Activated T-helper 2 cell treated with anti-CD3 and anti-CD28 coated beads, Interferon-gamma antibody, Interleukin-2, Interleukin-4, amounts not matched to agents 10 μg/mL and 5 μg/mL and 100 μg/mL, durations not matched to agents 14 hours and 24 hours and 36 hours (primary cell): ENCODE results near the gene ZFHX2. TPM values are rescaled to one million over a fixed set of nuclear protein-coding genes. Genes with fewer than 3 reads are reported as not detected.

ENCODE experiments used
- DNase-seq: peaks from one replicate; pipeline ENCODE4 v3.0.0; 2021; ENCODE audit warnings: low spot score
- H3K27ac Mint-ChIP-seq: one replicate; pipeline ENCODE4 v1.8.0; 2021; ENCODE audit warnings: mixed read lengths
- H3K27me3 Mint-ChIP-seq: one replicate; pipeline ENCODE4 v1.8.0; 2021; ENCODE audit warnings: low read depth, mixed read lengths
- H3K36me3 Mint-ChIP-seq: one replicate; pipeline ENCODE4 v1.8.0; 2021; ENCODE audit warnings: low read depth, mixed read lengths
- H3K4me1 Mint-ChIP-seq: one replicate; pipeline ENCODE4 v1.8.0; 2021; ENCODE audit warnings: low read depth, mixed read lengths
- H3K4me3 Mint-ChIP-seq: one replicate; pipeline ENCODE4 v1.8.0; 2021; ENCODE audit warnings: low read depth, mild to moderate bottlenecking, moderate library complexity, mixed read lengths
- H3K9me3 Mint-ChIP-seq: one replicate; pipeline ENCODE4 v1.8.0; 2021; ENCODE audit warnings: mixed read lengths
- intact Hi-C: fragments of 100-400 bp; cut with micrococcal nuclease; formaldehyde crosslinking; loops from one replicate; pipeline ENCODE4 v1.15.1; 2023
- total RNA-seq: library from RNA; stranded (reverse); gene quantifications from 2 replicates; pipeline ENCODE4 v1.2.3, GENCODE V29; 2022

ZFHX2 gene
- total RNA-seq, 1 donor from 2014 or later: 2.5 TPM

GRCh38 chr14:23580152-23580926, 28.8 kb upstream of the ZFHX2 start:
- DNase-seq: no peak
- Mint-ChIP-seq H3K4me1 (peaks cover 7% of the 10 kb centered on the region), H3K27ac (no peak overlapping the region), H3K27me3 (peaks cover 28% of the 10 kb centered on the region), H3K9me3 (no peaks in the 10 kb centered on the region), H3K36me3 (peaks cover 4% of the 10 kb centered on the region), H3K4me3 (no peak overlapping the region)
- intact Hi-C loops: no loop called here

GRCh38 chr14:23579739-23580138, 28.2 kb upstream of the ZFHX2 start:
- intact Hi-C loops: no loop called here
- DNase-seq: no peak
- H3K36me3 Mint-ChIP-seq: peaks cover 4% of the 10 kb centered on the region

DNA sequence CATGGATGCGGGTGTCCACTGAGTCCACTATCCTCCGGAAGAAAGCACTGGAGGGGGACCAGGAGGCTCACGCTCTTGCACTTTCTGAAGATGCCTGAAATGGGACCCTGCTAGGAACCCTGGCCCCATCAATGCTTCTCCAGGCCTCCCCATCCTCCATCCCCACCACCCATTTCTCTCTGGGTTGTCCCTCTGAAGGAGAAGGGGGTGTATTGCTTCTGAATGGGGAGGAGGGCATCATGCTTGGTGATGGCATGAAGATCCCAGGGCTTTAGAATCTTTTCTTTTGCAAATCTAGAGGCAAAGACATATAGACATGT, 27.7 kb upstream of the ZFHX2 start:
- Mint-ChIP-seq H3K4me1 (peaks cover 7% of the 10 kb centered on the region), H3K4me3 (no peak overlapping the region), H3K9me3 (no peaks in the 10 kb centered on the region), H3K27ac (no peak overlapping the region), H3K27me3 (peaks cover 36% of the 10 kb centered on the region), H3K36me3 (peaks cover 4% of the 10 kb centered on the region)
- no peak for DNase-seq
- intact Hi-C loops: no loop called here

More at GRCh38 chr14:23579739-23580138, 28.2 kb upstream of the ZFHX2 start:
- Mint-ChIP-seq H3K9me3 (no peaks in the 10 kb centered on the region), H3K4me1 (peaks cover 7% of the 10 kb centered on the region), H3K27ac (no peak overlapping the region), H3K27me3 (peaks cover 34% of the 10 kb centered on the region), H3K4me3 (no peak overlapping the region)

- peaks cover 33% of the 10 kb centered on the region for H3K27me3 Mint-ChIP-seq
- H3K4me3 Mint-ChIP-seq: no peak within 1 kb of the TSS
Measured at GRCh38 chr14:23578560-23579310, 27.2 kb upstream of the ZFHX2 start, which contains the start of gene JPH4. TSS of gene JPH4 (minus strand) at chr14:23578790. CDS start at chr14:23577453, 1,337 bp downstream.

GRCh38 chr14:23577710-23578392, 26.3 kb upstream of the ZFHX2 start:
- Mint-ChIP-seq H3K27ac (no peak overlapping the region), H3K4me3 (no peak overlapping the region), H3K9me3 (no peaks in the 10 kb centered on the region), H3K4me1 (peaks cover 9% of the 10 kb centered on the region), H3K27me3 (peaks cover 35% of the 10 kb centered on the region), H3K36me3 (peaks cover 4% of the 10 kb centered on the region)
- DNase-seq: no peak
- intact Hi-C loops: no loop called here

More at GRCh38 chr14:23578560-23579310, 27.2 kb upstream of the ZFHX2 start, which contains the start of gene JPH4:
- intact Hi-C loops: no loop called here
- peaks cover 4% of the 10 kb centered on the region for H3K36me3 Mint-ChIP-seq
- no peak for DNase-seq
- H3K4me1 Mint-ChIP-seq: peaks cover 7% of the 10 kb centered on the region
- H3K9me3 Mint-ChIP-seq: no peaks in the 10 kb centered on the region
- no peak within 1 kb of the TSS for H3K27ac Mint-ChIP-seq

GRCh38 chr14:23577004-23577681, 25.6 kb upstream of the ZFHX2 start:
- Mint-ChIP-seq H3K9me3 (no peaks in the 10 kb centered on the region), H3K36me3 (peaks cover 4% of the 10 kb centered on the region), H3K27me3 (peaks cover 39% of the 10 kb centered on the region), H3K4me1 (peaks cover 14% of the 10 kb centered on the region), H3K27ac (no peak overlapping the region), H3K4me3 (peak overlapping the region; percentile 7)
- intact Hi-C loops: no loop called here
- no peak for DNase-seq

GRCh38 chr14:23573384-23574015, 21.9 kb upstream of the ZFHX2 start:
- no peak for DNase-seq
- Mint-ChIP-seq H3K27ac (no peak overlapping the region), H3K4me1 (peaks cover 16% of the 10 kb centered on the region), H3K9me3 (no peaks in the 10 kb centered on the region), H3K4me3 (no peak overlapping the region), H3K27me3 (peaks cover 30% of the 10 kb centered on the region), H3K36me3 (peaks cover 4% of the 10 kb centered on the region)
- intact Hi-C loops: no loop called here

DNA sequence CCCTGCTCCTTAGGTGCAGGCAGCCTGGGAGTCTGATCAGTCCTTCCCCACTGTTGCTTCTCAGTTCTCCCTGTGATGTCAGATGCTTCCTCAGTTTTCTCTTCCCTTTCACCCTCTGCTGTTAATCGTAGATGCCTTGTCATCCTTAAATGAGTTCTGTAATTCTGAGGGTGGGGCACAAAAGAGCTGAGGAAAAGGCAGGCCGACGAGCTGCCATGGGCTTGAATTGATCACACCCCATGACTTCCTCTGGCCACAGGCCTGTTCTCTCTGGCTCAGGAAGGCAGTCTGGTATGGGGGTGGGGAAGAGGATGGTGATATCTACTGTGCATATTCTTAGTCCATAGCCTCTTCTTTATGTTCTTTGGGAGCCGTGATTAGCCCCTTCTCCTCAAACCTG, 21.3 kb upstream of the ZFHX2 start:
- Mint-ChIP-seq H3K27ac (no peak overlapping the region), H3K9me3 (no peaks in the 10 kb centered on the region), H3K36me3 (peaks cover 4% of the 10 kb centered on the region), H3K27me3 (peaks cover 27% of the 10 kb centered on the region), H3K4me1 (peaks cover 23% of the 10 kb centered on the region), H3K4me3 (no peak overlapping the region)
- intact Hi-C loops: no loop called here
- DNase-seq: no peak

- intact Hi-C loops: no loop called here
- no peak overlapping the region for H3K4me3 Mint-ChIP-seq
- peaks cover 27% of the 10 kb centered on the region for H3K27me3 Mint-ChIP-seq
- no peaks in the 10 kb centered on the region for H3K9me3 Mint-ChIP-seq
- no peak overlapping the region for H3K27ac Mint-ChIP-seq
- peaks cover 5% of the 10 kb centered on the region for H3K36me3 Mint-ChIP-seq
- no peak for DNase-seq
- peaks cover 23% of the 10 kb centered on the region for H3K4me1 Mint-ChIP-seq
Measured at GRCh38 chr14:23572524-23572828, 20.9 kb upstream of the ZFHX2 start.

GRCh38 chr14:23571701-23572523, 20.3 kb upstream of the ZFHX2 start:
- no peak overlapping the region for H3K4me3 Mint-ChIP-seq
- peaks cover 6% of the 10 kb centered on the region for H3K36me3 Mint-ChIP-seq
- no peak for DNase-seq
- peaks cover 27% of the 10 kb centered on the region for H3K27me3 Mint-ChIP-seq
- no peak overlapping the region for H3K27ac Mint-ChIP-seq
- H3K9me3 Mint-ChIP-seq: no peaks in the 10 kb centered on the region
- intact Hi-C loops: no loop called here
- peaks cover 23% of the 10 kb centered on the region for H3K4me1 Mint-ChIP-seq

DNA sequence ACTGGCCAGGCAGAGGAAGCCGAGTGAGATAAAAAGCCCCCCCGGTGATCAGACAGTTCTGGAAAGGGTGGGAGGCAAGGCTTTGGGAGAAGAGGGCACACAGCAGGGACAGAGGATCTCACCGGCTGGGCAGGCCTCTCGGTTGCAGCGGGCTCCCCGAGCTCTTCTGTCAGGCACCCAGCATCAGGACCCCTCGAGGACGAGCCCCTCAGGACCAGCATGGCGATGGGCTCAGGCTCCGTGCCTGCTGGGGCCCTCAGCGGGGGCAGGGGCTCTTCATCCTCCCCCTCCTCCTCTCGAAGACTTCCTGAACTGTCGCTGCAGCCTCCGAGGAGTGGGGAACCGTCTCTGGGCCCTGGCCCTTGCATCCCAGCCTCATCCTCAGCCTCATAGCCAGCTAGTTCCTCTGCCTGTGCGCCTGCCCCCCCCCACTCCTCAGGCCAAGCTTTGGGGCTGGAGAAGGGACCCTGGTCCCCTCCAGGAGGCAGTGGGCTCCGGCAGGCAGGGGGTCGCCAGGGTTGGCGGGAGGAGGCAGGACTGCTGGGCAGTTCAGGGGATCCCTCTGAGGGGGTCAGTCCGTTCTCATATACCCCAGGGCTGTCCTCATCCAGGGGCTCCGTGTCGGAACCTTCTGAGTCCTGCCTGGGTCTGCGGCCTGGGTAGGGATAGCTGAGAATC, 19.4 kb upstream of the ZFHX2 start:
- peaks cover 2% of the 10 kb centered on the region for H3K36me3 Mint-ChIP-seq
- H3K4me1 Mint-ChIP-seq: peaks cover 19% of the 10 kb centered on the region
- H3K9me3 Mint-ChIP-seq: no peaks in the 10 kb centered on the region
- no peak overlapping the region for H3K4me3 Mint-ChIP-seq
- intact Hi-C loops: no loop called here
- no peak for DNase-seq
- H3K27me3 Mint-ChIP-seq: peaks cover 19% of the 10 kb centered on the region
- H3K27ac Mint-ChIP-seq: no peak overlapping the region
